Liver (tissue), 3 donors: ENCODE data around the gene STXBP6.

Experiments used
- ATF3 ChIP-seq: IDR thresholded peaks from 2 replicates; pipeline ENCODE4 v1.6.1; 2016; ENCODE audit warnings: antibody characterized with exemption
- CTCF ChIP-seq: fragments of 150-350 bp; IDR thresholded peaks from 2 replicates; pipeline ENCODE4 v1.5.1; 2017; ENCODE audit warnings: improper control_type of control experiment, low read depth, low read length; ENCODE audit not compliant: missing input control
- EGR1 ChIP-seq, 2 donors: IDR thresholded peaks; 2 replicates each; pipeline ENCODE4 v1.6.1; 2016 to 2018; ENCODE audit warnings: antibody characterized with exemption in 2 of 2, low read depth in 2 of 2
- FOXA1 ChIP-seq: IDR thresholded peaks from 2 replicates; pipeline ENCODE4 v1.6.1; 2016; ENCODE audit warnings: antibody characterized with exemption
- GABPA ChIP-seq, 2 donors: IDR thresholded peaks in 1 of 2; conservative IDR thresholded peaks in 1 of 2; 2 replicates each; pipeline ENCODE4 v1.6.1; 2016; ENCODE audit warnings: antibody characterized with exemption in 2 of 2, mild to moderate bottlenecking in 1 of 2, moderate library complexity in 1 of 2
- HNF4A ChIP-seq, 2 donors: conservative IDR thresholded peaks; 2 replicates each; pipeline ENCODE4 v1.6.1; 2016; ENCODE audit warnings: antibody characterized with exemption in 2 of 2, mild to moderate bottlenecking in 2 of 2
- HNF4G ChIP-seq: IDR thresholded peaks from 2 replicates; pipeline ENCODE4 v1.6.1; 2016; ENCODE audit warnings: antibody characterized with exemption
- JUND ChIP-seq, 2 donors: IDR thresholded peaks; 2 replicates each; pipeline ENCODE4 v1.6.1; 2016; ENCODE audit warnings: antibody characterized with exemption in 2 of 2
- MAX ChIP-seq: IDR thresholded peaks from 2 replicates; pipeline ENCODE4 v1.6.1; 2016; ENCODE audit warnings: antibody characterized with exemption
- REST ChIP-seq: IDR thresholded peaks from 2 replicates; pipeline ENCODE4 v1.6.1; 2016; ENCODE audit warnings: antibody characterized with exemption, mild to moderate bottlenecking
- SP1 ChIP-seq: IDR thresholded peaks from 2 replicates; pipeline ENCODE4 v1.6.1; 2018; ENCODE audit warnings: antibody characterized with exemption, mild to moderate bottlenecking
- TAF1 ChIP-seq: conservative IDR thresholded peaks from 2 replicates; pipeline ENCODE4 v1.6.1; 2016; ENCODE audit warnings: antibody characterized with exemption, mild to moderate bottlenecking
- YY1 ChIP-seq: IDR thresholded peaks from 2 replicates; pipeline ENCODE4 v1.6.1; 2016; ENCODE audit warnings: antibody characterized with exemption, mild to moderate bottlenecking
- ZBTB33 ChIP-seq: IDR thresholded peaks from 2 replicates; pipeline ENCODE4 v1.6.1; 2016; ENCODE audit warnings: antibody characterized with exemption
- donor health status: healthy.
- donor health status: healthy.

- TF ChIP-seq CTCF (no peak), EGR1 (IDR thresholded peaks at IDR 0.05; ENCODE audit: low read depth in 2 of 2) (no peak), REST (no peak), JUND (IDR thresholded peaks at IDR 0.05) (no peak), ZBTB33 (no peak), MAX (no peak), TAF1 (no peak), FOXA1 (no peak), ATF3 (no peak), HNF4A (conservative IDR thresholded peaks at IDR 0.05) (no peak), SP1 (no peak), HNF4G (no peak), YY1 (no peak), GABPA (IDR thresholded peaks at IDR 0.05 in 1 of 2, conservative IDR thresholded peaks at IDR 0.05 in 1 of 2) (no peak)
Measured at GRCh38 chr14:24784981-24785380, 265.0 kb downstream of the STXBP6 start.
